HepG2 (cell line): ENCODE data around the gene TYMP. TPM values are rescaled to one million over a fixed set of nuclear protein-coding genes. Genes with fewer than 3 reads are reported as not detected.
A peak's percentile ranks its signal among the peaks of the same experiment; 100 is the strongest.

Experiments used
- ARNT ChIP-seq: fragments of 450-650 bp; IDR thresholded peaks from 2 replicates; pipeline ENCODE4 v1.6.1; 2017
- CSRNP2 ChIP-seq: sonication (generic); formaldehyde crosslinking; conservative IDR thresholded peaks from 2 replicates; pipeline ENCODE4 v1.8.0; 2022; ENCODE audit warnings: low read depth, missing genetic modification reagents
- FOXC1 ChIP-seq: sonication (generic); formaldehyde crosslinking; IDR thresholded peaks from 2 replicates; pipeline ENCODE4 v1.8.0; 2022; ENCODE audit warnings: mild to moderate bottlenecking, missing genetic modification reagents, borderline replicate concordance
- JUND ChIP-seq: sonication (generic); formaldehyde crosslinking; IDR thresholded peaks from 2 replicates; pipeline ENCODE4 v1.8.0; 2022; ENCODE audit warnings: mild to moderate bottlenecking, missing genetic modification reagents
- KDM6A ChIP-seq: IDR thresholded peaks from 2 replicates; pipeline ENCODE4 v1.6.1; 2016; ENCODE audit warnings: low read depth
- KMT2A ChIP-seq: sonication (generic); formaldehyde crosslinking; IDR thresholded peaks from 2 replicates; pipeline ENCODE4 v1.4.0; 2020; ENCODE audit warnings: missing genetic modification reagents
- MYNN ChIP-seq: sonication (generic); formaldehyde crosslinking; IDR thresholded peaks from 2 replicates; pipeline ENCODE4 v1.4.0; 2020; ENCODE audit warnings: mild to moderate bottlenecking, low read depth, missing genetic modification reagents
- NFIB ChIP-seq: sonication (generic); formaldehyde crosslinking; IDR thresholded peaks from 2 replicates; pipeline ENCODE4 v1.9.0; 2021; ENCODE audit warnings: missing genetic modification reagents, mild to moderate bottlenecking, borderline replicate concordance
- RFXANK ChIP-seq: IDR thresholded peaks from 2 replicates; pipeline ENCODE4 v1.6.1; 2016
- RXRA ChIP-seq: sonication (generic); formaldehyde crosslinking; IDR thresholded peaks from 2 replicates; pipeline ENCODE4 v1.5.1; 2020; ENCODE audit warnings: missing genetic modification reagents
- SMAD9 ChIP-seq: sonication (generic); formaldehyde crosslinking; IDR thresholded peaks from 2 replicates; pipeline ENCODE4 v1.5.1; 2020; ENCODE audit warnings: mild to moderate bottlenecking, missing genetic modification reagents
- SP2 ChIP-seq: sonication (generic); formaldehyde crosslinking; IDR thresholded peaks from 2 replicates; pipeline ENCODE4 v1.5.1; 2020; ENCODE audit warnings: mild to moderate bottlenecking, missing genetic modification reagents
- TAF15 ChIP-seq: fragments of 200-400 bp; formaldehyde crosslinking; IDR thresholded peaks from one replicate; pipeline ENCODE4 v1.6.1; 2018; ENCODE audit warnings: mild to moderate bottlenecking, low read depth, low read length; ENCODE audit not compliant: poor library complexity, severe bottlenecking
- TOE1 ChIP-seq: sonication (generic); formaldehyde crosslinking; IDR thresholded peaks from 2 replicates; pipeline ENCODE4 v1.4.0; 2020; ENCODE audit warnings: mild to moderate bottlenecking, missing genetic modification reagents
- ZBTB2 ChIP-seq: sonication (generic); formaldehyde crosslinking; IDR thresholded peaks from 2 replicates; pipeline ENCODE4 v1.8.0; 2022; ENCODE audit warnings: low read depth, missing genetic modification reagents
- ZBTB42 ChIP-seq: sonication (generic); formaldehyde crosslinking; IDR thresholded peaks from 2 replicates; pipeline ENCODE4 v1.5.0; 2020; ENCODE audit warnings: mild to moderate bottlenecking, missing genetic modification reagents
- ZFP91 ChIP-seq: sonication (generic); formaldehyde crosslinking; IDR thresholded peaks from 2 replicates; pipeline ENCODE4 v1.9.0; 2022; ENCODE audit warnings: missing genetic modification reagents, mild to moderate bottlenecking, borderline replicate concordance
- ZNF570 ChIP-seq: sonication (generic); formaldehyde crosslinking; IDR thresholded peaks from 2 replicates; pipeline ENCODE4 v1.4.0; 2020; ENCODE audit warnings: mild to moderate bottlenecking, missing genetic modification reagents, borderline replicate concordance
- ZNF737 ChIP-seq: sonication (generic); formaldehyde crosslinking; IDR thresholded peaks from 2 replicates; pipeline ENCODE4 v1.5.0; 2020; ENCODE audit warnings: missing genetic modification reagents, mild to moderate bottlenecking, borderline replicate concordance
- ZNF883 ChIP-seq: sonication (generic); formaldehyde crosslinking; IDR thresholded peaks from 2 replicates; pipeline ENCODE4 v1.5.1; 2020; ENCODE audit warnings: mild to moderate bottlenecking, missing genetic modification reagents; ENCODE audit errors: not compliant biosample characterization
- polyA plus RNA-seq, 8 experiments: library from polyadenylated mRNA; depleted of rRNA in 3 of 8; stranded (reverse) in 7 of 8; unstranded in 1 of 8; fragments of >200 nt; fragmentation: Illumina TruSeq in 4 of 8; extraction: Trizol in 4 of 8; gene quantifications; 2 replicates each; pipeline versions ENCODE4 v1.2.1 to v1.2.3, GENCODE V29; 2011 to 2016; ENCODE audit warnings: low read depth in 4 of 8, missing spikeins in 1 of 8, mixed read lengths in 1 of 8; ENCODE audit not compliant: insufficient read depth in 1 of 8
- total RNA-seq, 5 experiments: library from RNA; depleted of rRNA; stranded (reverse); fragments of >200 nt; fragmentation: Illumina TruSeq; extraction: Trizol; gene quantifications; 2 replicates each; pipeline ENCODE4 v1.2.3, GENCODE V29; 2016; ENCODE audit warnings: low read depth in 1 of 5

TYMP gene
- total and polyA plus RNA-seq, 2 of the 13 experiments (the other 11 are each of a cell fraction or from before 2014, with no cell fraction given) = 3.9 to 4.3 TPM

- TF ChIP-seq NFIB (CRISPR knock-in tag) (no peak), ZNF570 (CRISPR knock-in tag) (no peak), JUND (CRISPR knock-in tag) (no peak), KMT2A (CRISPR knock-in tag) (no peak; the same call in 1 of the 2 replicates), ZBTB42 (CRISPR knock-in tag) (no peak), RXRA (0 out of 2 replicates have a peak, but pooled peaks have one; percentile 54), KDM6A (no peak), SMAD9 (no peak), ZNF737 (no peak), TAF15 (no peak), TOE1 (CRISPR knock-in tag) (no peak), ZBTB2 (CRISPR knock-in tag) (no peak), MYNN (no peak), ARNT (no peak), SP2 (peak; percentile 22; the same call in 1 of the 2 replicates), RFXANK (CRISPR knock-in tag) (no peak), ZNF883 (CRISPR knock-in tag) (no peak), FOXC1 (CRISPR knock-in tag) (peak; percentile 85; the same call in 1 of the 2 replicates), ZFP91 (peak; percentile 70), CSRNP2 (CRISPR knock-in tag) (no peak)
Observed at GRCh38 chr22:50485221-50486131, 44.3 kb downstream of the TYMP start (continued).
